Nephron progenitor cell (in vitro differentiated cells): ENCODE measurements around the gene ADAMTS19.

Experiments used
- DNase-seq: peaks from one replicate; pipeline ENCODE4 v3.0.0; 2021
- H3K27ac Mint-ChIP-seq: 2 replicates; pipeline ENCODE4 v1.8.0; 2021; ENCODE audit warnings: mild to moderate bottlenecking, moderate library complexity, mixed read lengths
- H3K27me3 Mint-ChIP-seq: 2 replicates; pipeline ENCODE4 v1.8.0; 2021; ENCODE audit warnings: mild to moderate bottlenecking, low read depth, mixed read lengths; ENCODE audit not compliant: poor library complexity
- H3K36me3 Mint-ChIP-seq: 2 replicates; pipeline ENCODE4 v1.8.0; 2021; ENCODE audit warnings: low read depth, mixed read lengths
- H3K4me1 Mint-ChIP-seq: 2 replicates; pipeline ENCODE4 v1.8.0; 2021; ENCODE audit warnings: mixed read lengths
- H3K4me3 Mint-ChIP-seq: 2 replicates; pipeline ENCODE4 v1.8.0; 2021; ENCODE audit warnings: mild to moderate bottlenecking, moderate library complexity, mixed read lengths
- H3K9me3 Mint-ChIP-seq: 2 replicates; pipeline ENCODE4 v1.8.0; 2021; ENCODE audit warnings: mild to moderate bottlenecking, moderate library complexity, mixed read lengths
- TF ChIP-seq, protein P1 (sequence below): fragments of 200-600 bp; sonication (generic); IDR thresholded peaks from 2 replicates; pipeline ENCODE4 v1.5.0; 2021; ENCODE audit warnings: antibody characterized with exemption

The ADAMTS19 gene

DNA sequence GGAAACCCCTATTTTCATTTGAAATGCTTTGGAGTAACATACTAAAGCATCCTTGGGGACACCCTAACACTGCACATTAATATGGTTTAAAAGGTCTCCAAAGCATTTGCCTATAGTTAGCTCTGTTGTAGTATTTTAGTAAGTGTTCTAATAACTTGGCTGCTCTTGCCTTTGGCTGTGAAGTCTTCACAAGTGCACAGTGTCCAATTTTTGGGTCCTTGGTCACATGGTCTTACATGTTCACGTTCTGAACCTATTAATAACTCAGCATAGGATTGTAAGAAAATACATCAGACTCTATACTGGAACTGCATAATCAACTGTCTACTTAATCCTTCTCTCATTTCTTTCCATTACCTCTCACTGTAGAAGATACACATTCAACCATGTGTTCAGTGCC lies 17.4 kb downstream of the ADAMTS19 start:
- Mint-ChIP-seq H3K4me1 (no peaks in the 10 kb centered on the region), H3K36me3 (no peaks in the 10 kb centered on the region), H3K27ac (no peak overlapping the region), H3K9me3 (no peaks in the 10 kb centered on the region), H3K27me3 (no peaks in the 10 kb centered on the region), H3K4me3 (no peak overlapping the region)
- TF ChIP-seq, protein P1, sequence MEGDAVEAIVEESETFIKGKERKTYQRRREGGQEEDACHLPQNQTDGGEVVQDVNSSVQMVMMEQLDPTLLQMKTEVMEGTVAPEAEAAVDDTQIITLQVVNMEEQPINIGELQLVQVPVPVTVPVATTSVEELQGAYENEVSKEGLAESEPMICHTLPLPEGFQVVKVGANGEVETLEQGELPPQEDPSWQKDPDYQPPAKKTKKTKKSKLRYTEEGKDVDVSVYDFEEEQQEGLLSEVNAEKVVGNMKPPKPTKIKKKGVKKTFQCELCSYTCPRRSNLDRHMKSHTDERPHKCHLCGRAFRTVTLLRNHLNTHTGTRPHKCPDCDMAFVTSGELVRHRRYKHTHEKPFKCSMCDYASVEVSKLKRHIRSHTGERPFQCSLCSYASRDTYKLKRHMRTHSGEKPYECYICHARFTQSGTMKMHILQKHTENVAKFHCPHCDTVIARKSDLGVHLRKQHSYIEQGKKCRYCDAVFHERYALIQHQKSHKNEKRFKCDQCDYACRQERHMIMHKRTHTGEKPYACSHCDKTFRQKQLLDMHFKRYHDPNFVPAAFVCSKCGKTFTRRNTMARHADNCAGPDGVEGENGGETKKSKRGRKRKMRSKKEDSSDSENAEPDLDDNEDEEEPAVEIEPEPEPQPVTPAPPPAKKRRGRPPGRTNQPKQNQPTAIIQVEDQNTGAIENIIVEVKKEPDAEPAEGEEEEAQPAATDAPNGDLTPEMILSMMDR: no peak
- DNase-seq: no peak

DNA sequence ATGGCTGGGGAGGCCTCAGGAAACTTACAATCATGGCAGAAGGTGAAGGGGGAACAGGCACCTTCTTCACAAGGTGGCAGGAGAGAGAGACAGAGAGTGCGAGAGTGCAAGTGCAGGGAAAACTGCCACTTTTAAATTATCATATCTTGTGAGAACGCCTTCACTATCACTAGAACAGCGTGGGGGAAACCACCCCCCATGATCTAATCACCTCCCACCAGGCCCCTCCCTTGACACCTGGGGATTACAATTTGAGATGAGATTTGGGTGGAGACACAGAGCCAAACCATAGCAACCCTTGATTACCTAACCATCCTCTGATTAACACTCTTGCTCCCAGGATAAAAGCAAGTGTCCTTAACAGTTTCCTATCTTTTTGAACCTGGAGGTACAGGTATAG lies 21.1 kb downstream of the ADAMTS19 start:
- DNase-seq: no peak
- no peaks in the 10 kb centered on the region for H3K27me3 Mint-ChIP-seq
- TF ChIP-seq, protein P1: no peak
- H3K36me3 Mint-ChIP-seq: no peaks in the 10 kb centered on the region
- no peaks in the 10 kb centered on the region for H3K4me1 Mint-ChIP-seq
- H3K9me3 Mint-ChIP-seq: no peaks in the 10 kb centered on the region
- H3K27ac Mint-ChIP-seq: no peak overlapping the region
- H3K4me3 Mint-ChIP-seq: no peak overlapping the region

DNA sequence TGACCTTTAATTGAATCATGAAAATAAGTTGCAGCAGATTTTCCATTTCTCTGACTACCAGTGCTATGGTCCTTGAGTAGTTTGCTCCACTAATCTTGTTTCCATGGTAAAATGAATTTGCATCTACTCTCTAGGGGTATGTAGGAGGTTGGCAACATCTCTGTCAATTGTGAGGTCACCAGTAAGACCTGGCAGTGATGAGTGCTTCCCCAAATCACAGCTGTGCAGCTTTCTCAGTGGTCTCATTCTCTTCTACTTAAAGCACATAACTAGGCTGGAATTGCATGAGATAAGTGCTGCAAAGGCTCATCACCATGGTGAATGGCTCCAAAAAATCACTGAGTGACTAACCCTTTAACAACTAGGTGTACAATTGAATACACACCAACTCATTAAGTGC lies 36.3 kb downstream of the ADAMTS19 start:
- Mint-ChIP-seq H3K27me3 (no peaks in the 10 kb centered on the region), H3K4me3 (no peak overlapping the region), H3K36me3 (no peaks in the 10 kb centered on the region), H3K4me1 (peaks cover 5% of the 10 kb centered on the region), H3K9me3 (no peaks in the 10 kb centered on the region), H3K27ac (no peak overlapping the region)
- no peak for DNase-seq
- TF ChIP-seq, protein P1: no peak

DNA sequence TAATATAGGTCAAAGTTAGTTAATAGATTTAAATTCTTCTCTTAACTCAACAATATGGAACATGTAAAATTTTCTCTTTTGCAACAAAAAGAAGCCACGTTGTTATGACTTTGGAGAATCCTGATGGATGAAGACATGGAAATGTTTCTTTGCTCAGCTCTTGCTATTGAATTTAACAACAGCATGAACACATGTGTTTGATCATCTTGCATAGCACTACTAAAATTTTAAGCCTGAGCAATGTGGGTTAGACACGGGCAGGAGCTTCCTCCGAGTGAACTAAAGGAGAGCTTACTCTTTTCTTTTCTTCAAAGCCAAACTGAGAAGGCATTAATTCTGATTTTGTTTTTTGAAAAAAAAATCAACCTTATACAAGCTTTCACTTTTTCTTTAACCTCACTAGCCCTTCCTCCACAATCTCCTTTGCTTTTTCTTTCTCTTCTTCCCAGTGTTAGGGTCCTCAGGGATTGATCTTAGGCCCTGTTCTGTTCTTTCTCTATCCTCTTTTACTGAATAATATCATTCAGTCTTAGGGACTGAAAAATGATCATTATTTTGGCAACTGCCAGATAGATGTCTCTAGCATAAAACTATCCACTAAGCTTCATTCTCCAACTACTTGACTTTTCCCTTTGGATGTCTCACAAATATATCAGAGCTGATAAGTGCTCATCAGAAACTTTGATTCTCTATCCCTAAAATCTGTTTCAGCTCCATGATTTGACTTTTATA lies 36.9 kb downstream of the ADAMTS19 start:
- Mint-ChIP-seq H3K27me3 (no peaks in the 10 kb centered on the region), H3K4me1 (peaks cover 1% of the 10 kb centered on the region), H3K9me3 (no peaks in the 10 kb centered on the region), H3K36me3 (no peaks in the 10 kb centered on the region), H3K4me3 (no peak overlapping the region), H3K27ac (no peak overlapping the region)
- TF ChIP-seq, protein P1: no peak
- no peak for DNase-seq

DNA sequence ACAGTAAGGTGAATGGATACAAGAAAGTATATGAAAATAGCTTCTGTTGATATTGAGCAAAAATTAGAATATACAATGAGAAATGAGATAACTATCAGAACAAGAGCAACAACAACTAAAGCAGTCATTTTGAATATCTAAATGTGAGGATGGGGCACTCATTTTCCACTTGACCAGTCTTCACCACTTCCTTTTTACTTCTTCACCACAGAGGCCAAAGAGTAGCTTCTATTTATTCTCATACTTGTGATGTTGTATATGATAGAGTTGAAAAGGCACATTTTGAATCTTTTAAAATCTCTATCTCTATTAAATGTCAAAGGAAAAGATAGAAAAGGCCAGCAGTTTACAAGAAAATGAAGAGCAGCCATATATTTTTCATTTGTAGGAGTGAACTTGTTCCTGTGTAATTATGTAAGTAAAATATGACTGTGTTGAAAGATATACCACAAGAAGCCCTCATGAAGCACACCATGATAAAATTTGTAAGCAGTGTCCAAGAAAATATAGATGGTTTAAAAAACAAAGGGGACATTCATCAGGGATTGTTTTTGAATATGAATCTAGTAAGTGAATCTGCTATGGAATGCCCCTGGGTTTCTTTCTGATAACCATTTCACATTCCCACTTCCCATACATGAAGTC lies 39.2 kb downstream of the ADAMTS19 start:
- H3K27me3 Mint-ChIP-seq: no peaks in the 10 kb centered on the region
- TF ChIP-seq, protein P1: no peak
- H3K4me1 Mint-ChIP-seq: no peaks in the 10 kb centered on the region
- H3K4me3 Mint-ChIP-seq: no peak overlapping the region
- no peak for DNase-seq
- no peaks in the 10 kb centered on the region for H3K9me3 Mint-ChIP-seq
- no peak overlapping the region for H3K27ac Mint-ChIP-seq
- H3K36me3 Mint-ChIP-seq: no peaks in the 10 kb centered on the region

DNA sequence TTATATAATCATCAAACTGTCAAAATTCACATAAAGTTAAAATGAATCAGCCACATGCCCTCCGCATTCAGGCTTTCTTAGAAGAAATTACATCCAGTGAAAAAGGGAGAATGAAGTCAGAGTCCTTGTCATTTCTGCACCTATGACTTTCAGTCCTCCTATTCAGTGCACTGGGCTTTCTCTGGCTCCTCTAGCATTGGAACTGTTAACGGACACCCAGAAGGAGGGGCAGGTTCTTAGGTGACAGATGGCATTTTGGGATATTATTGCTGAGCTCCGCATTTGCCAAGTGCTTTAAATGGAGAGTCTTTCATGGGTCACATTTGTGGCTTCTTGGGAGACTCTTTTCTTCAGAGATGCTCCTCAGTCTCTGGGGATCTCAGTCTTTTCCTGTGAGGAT lies 40.0 kb downstream of the ADAMTS19 start:
- no peaks in the 10 kb centered on the region for H3K27me3 Mint-ChIP-seq
- no peaks in the 10 kb centered on the region for H3K36me3 Mint-ChIP-seq

More for the DNA sequence above, 40.0 kb downstream of the ADAMTS19 start:
- no peak overlapping the region for H3K27ac Mint-ChIP-seq
- no peak for DNase-seq
- no peaks in the 10 kb centered on the region for H3K4me1 Mint-ChIP-seq
- H3K9me3 Mint-ChIP-seq: no peaks in the 10 kb centered on the region
- TF ChIP-seq, protein P1: no peak
- no peak overlapping the region for H3K4me3 Mint-ChIP-seq
